Liver (tissue), 9 donors: ENCODE data around the gene STRA6. TPM values are rescaled to one million over a fixed set of nuclear protein-coding genes. Genes with fewer than 3 reads are reported as not detected.

ENCODE experiments used
- DNase-seq: peaks from one replicate; pipeline ENCODE4 v3.0.0-alpha.2; 2017; ENCODE audit warnings: low spot score
- H3K27ac ChIP-seq, 2 donors: one replicate each; pipeline ENCODE4 v1.7.0; 2013; ENCODE audit warnings: inconsistent platforms in 2 of 2, low read length in 2 of 2, control low read depth in 1 of 2, low read depth in 1 of 2, mild to moderate bottlenecking in 1 of 2
- H3K27me3 ChIP-seq, 4 donors: one replicate each; pipeline versions ENCODE4 v1.6.1 to v1.7.0; 2013; ENCODE audit warnings: low read length in 3 of 4, inconsistent platforms in 1 of 4, mild to moderate bottlenecking in 1 of 4, moderate library complexity in 1 of 4; ENCODE audit not compliant: control insufficient read depth in 4 of 4, insufficient read depth in 4 of 4
- H3K36me3 ChIP-seq, 4 donors: one replicate each; pipeline versions ENCODE4 v1.6.1 to v1.7.0; 2013; ENCODE audit warnings: low read length in 3 of 4, mild to moderate bottlenecking in 3 of 4, low read depth in 1 of 4, moderate library complexity in 1 of 4; ENCODE audit not compliant: control insufficient read depth in 4 of 4, insufficient read depth in 3 of 4
- H3K4me1 ChIP-seq, 4 donors: one replicate each; pipeline versions ENCODE4 v1.6.1 to v1.7.0; 2013; ENCODE audit warnings: low read length in 3 of 4, mild to moderate bottlenecking in 3 of 4, moderate library complexity in 1 of 4; ENCODE audit not compliant: control insufficient read depth in 4 of 4, insufficient read depth in 4 of 4
- H3K4me3 ChIP-seq, 3 donors: one replicate each; pipeline versions ENCODE4 v1.6.1 to v1.7.0; 2013; ENCODE audit warnings: low read length in 3 of 3, control low read depth in 1 of 3, low read depth in 1 of 3, mild to moderate bottlenecking in 1 of 3
- H3K9ac ChIP-seq, 2 donors: one replicate each; pipeline ENCODE4 v1.7.0; 2013; ENCODE audit warnings: low read length in 2 of 2, mild to moderate bottlenecking in 2 of 2, moderate library complexity in 2 of 2, control low read depth in 1 of 2, low read depth in 1 of 2
- H3K9me3 ChIP-seq, 4 donors: one replicate each; pipeline versions ENCODE4 v1.6.1 to v1.7.0; 2013; ENCODE audit warnings: low read length in 3 of 4; ENCODE audit not compliant: control insufficient read depth in 4 of 4
- EGR1 ChIP-seq, 2 donors: IDR thresholded peaks; 2 replicates each; pipeline ENCODE4 v1.6.1; 2016 to 2018; ENCODE audit warnings: antibody characterized with exemption in 2 of 2, low read depth in 2 of 2
- GABPA ChIP-seq, 2 donors: IDR thresholded peaks in 1 of 2; conservative IDR thresholded peaks in 1 of 2; 2 replicates each; pipeline ENCODE4 v1.6.1; 2016; ENCODE audit warnings: antibody characterized with exemption in 2 of 2, mild to moderate bottlenecking in 1 of 2, moderate library complexity in 1 of 2
- HNF4A ChIP-seq, 2 donors: conservative IDR thresholded peaks; 2 replicates each; pipeline ENCODE4 v1.6.1; 2016; ENCODE audit warnings: antibody characterized with exemption in 2 of 2, mild to moderate bottlenecking in 2 of 2
- JUND ChIP-seq, 2 donors: IDR thresholded peaks; 2 replicates each; pipeline ENCODE4 v1.6.1; 2016; ENCODE audit warnings: antibody characterized with exemption in 2 of 2
- RAD21 ChIP-seq, 2 donors: IDR thresholded peaks; 2 replicates each; pipeline ENCODE4 v1.6.1; 2016; ENCODE audit warnings: antibody characterized with exemption in 2 of 2, mild to moderate bottlenecking in 2 of 2
- SP1 ChIP-seq: IDR thresholded peaks from 2 replicates; pipeline ENCODE4 v1.6.1; 2018; ENCODE audit warnings: antibody characterized with exemption, mild to moderate bottlenecking
- YY1 ChIP-seq: IDR thresholded peaks from 2 replicates; pipeline ENCODE4 v1.6.1; 2016; ENCODE audit warnings: antibody characterized with exemption, mild to moderate bottlenecking
- WGBS: extraction: QIAGEN DNeasy Blood & Tissue Kit; methylation state at CpG from one replicate; pipeline ENCODE4 v1.1.7; 2013; 5-methylcytosine and 5-hydroxymethylcytosine counted together
- polyA plus RNA-seq, 2 donors: library from polyadenylated mRNA; stranded (reverse) in 1 of 2; unstranded in 1 of 2; fragments of 200-250 nt in 1 of 2; fragments of >200 nt in 1 of 2; fragmentation: Nextera tagmentation in 1 of 2; extraction: Ambion mirVana in 1 of 2; gene quantifications; one replicate each; pipeline versions ENCODE4 v1.2.1 to v1.2.3, GENCODE V29; 2013 to 2015
- total RNA-seq, 2 donors: library from RNA; depleted of rRNA; stranded (reverse); fragments of >200 nt; gene quantifications; one replicate each; pipeline ENCODE4 v1.2.3, GENCODE V29; 2014
- TF ChIP-seq, protein P1 (sequence below): fragments of 150-350 bp; IDR thresholded peaks from 2 replicates; pipeline ENCODE4 v1.5.1; 2017; ENCODE audit warnings: improper control_type of control experiment, low read depth, low read length; ENCODE audit not compliant: missing input control
- TF ChIP-seq, protein P2 (sequence below): IDR thresholded peaks from 2 replicates; pipeline ENCODE4 v1.6.1; 2016; ENCODE audit warnings: antibody characterized with exemption
- donor health status: healthy.
- donor health status: healthy.
- donor health status: healthy.
- donor health status: healthy.
- donor health status: healthy.

STRA6 gene
- total and polyA plus RNA-seq, 4 donors: 3.1 TPM; not detected in 3

DNA sequence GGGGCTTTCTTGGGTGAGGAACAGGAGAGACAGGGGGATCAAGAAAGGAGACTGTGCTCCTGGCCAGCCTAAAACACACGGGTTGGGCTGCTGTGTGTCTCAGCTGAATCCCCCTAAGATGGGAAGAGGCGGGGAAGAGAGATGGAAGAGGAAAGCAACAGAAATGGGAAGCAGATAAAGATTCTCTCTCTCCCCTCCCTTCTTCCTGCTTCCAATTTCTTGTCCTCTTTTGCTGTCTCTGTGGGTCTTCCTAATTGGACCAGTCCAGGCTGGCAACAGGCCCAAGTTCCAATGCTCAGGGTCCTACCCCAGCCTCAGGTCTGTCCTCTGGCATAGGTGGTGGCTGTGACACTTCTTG, 65.1 kb downstream of the STRA6 start (continued):
- TF ChIP-seq, protein P1, sequence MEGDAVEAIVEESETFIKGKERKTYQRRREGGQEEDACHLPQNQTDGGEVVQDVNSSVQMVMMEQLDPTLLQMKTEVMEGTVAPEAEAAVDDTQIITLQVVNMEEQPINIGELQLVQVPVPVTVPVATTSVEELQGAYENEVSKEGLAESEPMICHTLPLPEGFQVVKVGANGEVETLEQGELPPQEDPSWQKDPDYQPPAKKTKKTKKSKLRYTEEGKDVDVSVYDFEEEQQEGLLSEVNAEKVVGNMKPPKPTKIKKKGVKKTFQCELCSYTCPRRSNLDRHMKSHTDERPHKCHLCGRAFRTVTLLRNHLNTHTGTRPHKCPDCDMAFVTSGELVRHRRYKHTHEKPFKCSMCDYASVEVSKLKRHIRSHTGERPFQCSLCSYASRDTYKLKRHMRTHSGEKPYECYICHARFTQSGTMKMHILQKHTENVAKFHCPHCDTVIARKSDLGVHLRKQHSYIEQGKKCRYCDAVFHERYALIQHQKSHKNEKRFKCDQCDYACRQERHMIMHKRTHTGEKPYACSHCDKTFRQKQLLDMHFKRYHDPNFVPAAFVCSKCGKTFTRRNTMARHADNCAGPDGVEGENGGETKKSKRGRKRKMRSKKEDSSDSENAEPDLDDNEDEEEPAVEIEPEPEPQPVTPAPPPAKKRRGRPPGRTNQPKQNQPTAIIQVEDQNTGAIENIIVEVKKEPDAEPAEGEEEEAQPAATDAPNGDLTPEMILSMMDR: no peak

DNA sequence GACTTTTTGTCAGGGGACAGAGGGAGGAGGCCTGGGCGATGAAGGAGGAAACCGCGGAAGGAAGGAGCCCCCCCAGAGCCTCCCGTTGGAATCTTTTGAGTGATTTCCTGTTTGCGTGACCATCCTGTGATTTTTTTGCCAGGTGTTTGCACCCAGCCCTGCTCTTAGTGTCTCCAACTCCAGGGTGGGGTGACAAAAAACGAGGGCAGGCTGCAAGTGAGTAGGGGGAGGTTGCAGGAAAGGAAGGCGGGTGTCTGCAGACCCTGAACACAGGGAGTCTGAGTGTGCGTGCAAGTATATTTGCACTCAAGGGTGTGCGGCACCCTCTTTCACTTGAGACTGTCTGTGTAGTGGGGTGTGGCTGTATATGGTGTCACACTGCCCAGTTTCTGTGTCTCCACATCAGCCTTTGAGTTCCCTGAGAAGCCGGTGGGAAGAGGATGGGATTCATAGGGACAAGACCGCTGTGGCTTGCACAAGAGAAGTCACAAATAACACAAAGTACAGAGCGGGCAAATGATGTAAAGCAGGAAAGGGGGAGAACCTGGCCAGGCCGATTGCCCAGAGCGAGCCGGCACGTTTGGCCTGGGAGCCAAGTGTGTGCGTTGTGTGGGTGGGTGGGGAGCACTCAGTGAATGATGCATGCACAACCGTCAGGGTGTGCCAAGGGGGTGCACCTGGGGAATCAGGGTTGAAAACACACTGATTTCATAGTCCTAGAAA, 65.6 kb downstream of the STRA6 start:
- TF ChIP-seq HNF4A (conservative IDR thresholded peaks at IDR 0.05) (no peak), GABPA (IDR thresholded peaks at IDR 0.05 in 1 of 2, conservative IDR thresholded peaks at IDR 0.05 in 1 of 2) (no peak), EGR1 (IDR thresholded peaks at IDR 0.05; ENCODE audit: low read depth in 2 of 2) (no peak), RAD21 (IDR thresholded peaks at IDR 0.05) (no peak)
- TF ChIP-seq, protein P2, sequence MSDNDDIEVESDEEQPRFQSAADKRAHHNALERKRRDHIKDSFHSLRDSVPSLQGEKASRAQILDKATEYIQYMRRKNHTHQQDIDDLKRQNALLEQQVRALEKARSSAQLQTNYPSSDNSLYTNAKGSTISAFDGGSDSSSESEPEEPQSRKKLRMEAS: no peak
- no peak for DNase-seq
- peaks cover 15 to 41% (median 22%) of the 10 kb centered on the region in 4 donors for H3K4me1 ChIP-seq
- 20% methylated on average over 18 of the region's 18 CpGs for WGBS
- no peak overlapping the region for H3K9ac ChIP-seq
- no peak overlapping the region for H3K27ac ChIP-seq
- no peaks in the 10 kb centered on the region for H3K36me3 ChIP-seq
- peak overlapping the region in 1 of 3 donors; percentile 46 for H3K4me3 ChIP-seq
- H3K27me3 ChIP-seq: peaks cover 8 to 17% (median 13%) of the 10 kb centered on the region in 4 donors
- peaks cover 0 to 3% (median 0%) of the 10 kb centered on the region in 4 donors for H3K9me3 ChIP-seq

DNA sequence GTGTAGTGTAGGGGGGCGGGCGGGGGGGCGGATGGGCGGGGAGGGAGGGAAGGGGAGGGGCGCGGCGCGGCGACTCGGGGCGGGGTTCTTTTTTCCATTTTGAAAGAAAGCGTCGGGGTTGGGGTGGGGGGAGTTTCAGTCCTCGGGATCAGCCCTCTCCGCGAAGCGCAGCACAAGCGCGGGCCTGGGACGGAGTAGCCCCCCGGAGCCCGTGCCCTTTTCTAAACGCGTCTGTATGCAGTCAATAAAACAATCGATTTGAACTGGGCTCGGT, 66.1 kb downstream of the STRA6 start:
- DNase-seq: no peak
- Histone ChIP-seq H3K4me1 (peaks cover 15 to 41% (median 22%) of the 10 kb centered on the region in 4 donors), H3K9ac (no peak overlapping the region), H3K36me3 (no peaks in the 10 kb centered on the region), H3K4me3 (peak overlapping the region in 1 of 3 donors; percentile 46), H3K9me3 (peaks cover 0 to 3% (median 0%) of the 10 kb centered on the region in 4 donors), H3K27me3 (peaks cover 12 to 17% (median 15%) of the 10 kb centered on the region in 4 donors), H3K27ac (no peak overlapping the region)
- 3% methylated on average over 26 of the region's 26 CpGs for WGBS
- TF ChIP-seq JUND (IDR thresholded peaks at IDR 0.05) (no peak), SP1 (no peak)

DNA sequence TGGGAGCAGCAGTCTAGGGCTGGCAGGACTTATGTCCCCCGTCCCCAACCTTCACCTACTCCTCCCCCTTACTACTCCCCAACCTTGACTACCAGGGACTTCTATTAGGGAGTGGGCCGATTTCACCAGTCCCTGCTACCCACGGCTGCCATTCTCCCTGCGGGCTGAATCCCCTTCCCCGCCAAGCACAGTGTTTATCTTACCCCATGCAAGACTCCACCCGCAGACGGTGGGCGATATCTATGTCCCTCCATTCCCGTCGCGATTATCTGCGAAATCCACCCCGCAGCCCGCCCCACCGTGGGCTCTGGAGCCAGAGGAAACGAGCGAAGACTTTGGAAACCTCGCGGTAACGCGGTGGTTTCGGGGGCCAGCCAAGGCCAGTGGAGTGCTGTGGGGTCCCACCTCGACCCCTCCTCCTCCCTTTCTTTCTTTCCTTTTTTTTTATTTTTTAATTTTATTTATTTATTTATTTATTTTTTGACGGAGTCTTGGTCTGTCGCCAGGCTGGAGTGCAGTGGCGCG, 67.5 kb downstream of the STRA6 start:
- Histone ChIP-seq H3K9ac (no peak overlapping the region), H3K9me3 (peaks cover 0 to 3% (median 0%) of the 10 kb centered on the region in 4 donors), H3K4me3 (no peak overlapping the region), H3K4me1 (peaks cover 15 to 44% (median 22%) of the 10 kb centered on the region in 4 donors), H3K36me3 (no peaks in the 10 kb centered on the region), H3K27ac (no peak overlapping the region), H3K27me3 (peaks cover 16 to 28% (median 20%) of the 10 kb centered on the region in 4 donors)
- 12% methylated on average over 27 of the region's 27 CpGs for WGBS
- TF ChIP-seq YY1 (no peak), SP1 (no peak)
- DNase-seq: no peak
